NOMO-1 treated with dmso at 0.1 percent for 144 hours (cell line): ENCODE measurements around the gene SRRM2.

Experiments used
- DNase-seq: peaks from one replicate; lab custom pipeline; 2025; ENCODE audit not compliant: unreplicated experiment; lab: John Stamatoyannopoulos, UW

SRRM2 gene

GRCh38 chr16:2752035-2752849, at the start of gene SRRM2:
Gene SRRM2, plus strand, starts transcription at chr16:2752638. Its CDS starts 3,727 bp downstream, at chr16:2756365.
- DNase-seq, result peak; percentile 97

- no peak for DNase-seq
Measured at GRCh38 chr16:2702871-2703745, 49.3 kb upstream of the SRRM2 start.

GRCh38 chr16:2704166-2704982, 48.1 kb upstream of the SRRM2 start:
- DNase-seq, result no peak

- DNase-seq, result no peak
Measured at GRCh38 chr16:2704983-2705275, 47.5 kb upstream of the SRRM2 start.

DNA sequence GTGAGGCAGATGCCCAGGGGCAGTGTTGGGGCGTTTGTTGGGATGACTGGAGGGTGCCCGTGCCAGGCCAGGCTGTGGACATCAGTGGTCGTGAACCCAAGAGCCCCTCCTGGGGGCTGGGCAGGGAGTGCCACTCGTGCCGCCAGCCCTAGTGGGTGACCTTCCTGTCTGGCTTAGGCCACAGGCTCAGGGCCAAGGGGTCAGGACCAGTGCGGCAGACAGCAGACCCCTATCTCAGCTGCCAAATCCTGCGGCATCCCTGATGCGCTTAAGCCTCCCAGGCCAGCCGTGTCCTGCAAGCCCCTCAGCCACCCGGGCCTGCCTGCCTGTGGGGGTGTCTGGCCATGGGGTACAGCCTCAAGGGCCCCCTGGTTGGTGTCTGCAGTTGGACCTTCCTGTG, 47.1 kb upstream of the SRRM2 start:
- DNase-seq, result no peak

DNA sequence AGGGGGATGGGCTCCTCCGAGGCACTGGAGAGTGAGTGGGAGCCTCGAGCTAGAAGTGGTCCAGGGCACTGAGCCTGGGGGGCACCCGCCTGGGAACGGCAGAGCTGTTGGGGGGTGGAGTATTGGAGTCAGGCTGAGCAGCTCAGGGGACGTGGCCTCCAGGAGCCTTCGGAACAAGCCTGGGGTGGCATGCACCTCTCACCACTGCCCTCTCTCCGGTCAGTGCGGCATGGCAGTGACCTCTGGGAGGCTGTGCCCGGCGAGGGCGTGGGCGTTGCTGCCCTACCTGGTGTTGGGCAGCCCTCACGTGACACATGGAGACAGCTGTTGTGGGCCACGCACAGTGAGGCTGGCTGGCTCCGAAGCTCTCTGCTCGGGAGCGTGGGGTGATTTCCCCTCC, 46.4 kb upstream of the SRRM2 start:
- no peak for DNase-seq

DNA sequence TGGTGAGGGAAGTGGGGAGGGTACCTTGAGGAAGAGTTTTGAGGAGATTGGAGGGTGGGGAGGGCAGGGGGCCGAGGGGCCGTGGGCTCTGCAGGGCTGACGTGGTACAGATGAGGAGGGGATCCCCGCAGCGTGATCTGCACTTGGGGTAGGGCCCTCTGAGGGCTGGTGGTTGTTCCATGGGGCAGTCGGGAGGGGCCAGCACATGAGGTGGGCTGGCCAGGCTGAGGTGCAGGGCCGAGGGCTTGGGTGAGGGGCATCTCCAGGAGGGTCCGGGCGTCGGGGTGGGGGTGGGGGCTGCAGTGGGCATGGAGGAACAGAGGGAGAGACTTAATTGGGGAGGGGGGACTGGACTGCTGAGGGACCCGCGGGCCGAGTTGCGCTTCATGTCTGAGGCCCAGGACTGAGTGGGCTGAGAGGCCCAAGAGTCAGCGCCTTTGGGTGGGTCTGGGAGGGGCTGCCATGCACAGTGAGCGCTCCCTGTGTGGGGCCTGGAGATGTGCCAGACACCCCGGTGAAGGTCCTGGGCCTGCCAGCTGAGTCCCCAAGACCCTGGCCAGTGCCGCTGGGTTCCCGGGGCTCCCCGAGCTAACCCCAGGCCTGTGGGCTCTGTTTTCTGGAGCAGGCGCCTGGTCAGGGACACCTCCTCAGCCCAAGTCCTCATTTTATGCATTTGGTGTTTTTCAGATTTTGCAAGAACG, 45.7 kb upstream of the SRRM2 start:
- no peak for DNase-seq

GRCh38 chr16:2707368-2708289, 44.8 kb upstream of the SRRM2 start:
- DNase-seq, result no peak

- DNase-seq, result no peak
Measured at GRCh38 chr16:2708290-2708639, 44.2 kb upstream of the SRRM2 start.

DNA sequence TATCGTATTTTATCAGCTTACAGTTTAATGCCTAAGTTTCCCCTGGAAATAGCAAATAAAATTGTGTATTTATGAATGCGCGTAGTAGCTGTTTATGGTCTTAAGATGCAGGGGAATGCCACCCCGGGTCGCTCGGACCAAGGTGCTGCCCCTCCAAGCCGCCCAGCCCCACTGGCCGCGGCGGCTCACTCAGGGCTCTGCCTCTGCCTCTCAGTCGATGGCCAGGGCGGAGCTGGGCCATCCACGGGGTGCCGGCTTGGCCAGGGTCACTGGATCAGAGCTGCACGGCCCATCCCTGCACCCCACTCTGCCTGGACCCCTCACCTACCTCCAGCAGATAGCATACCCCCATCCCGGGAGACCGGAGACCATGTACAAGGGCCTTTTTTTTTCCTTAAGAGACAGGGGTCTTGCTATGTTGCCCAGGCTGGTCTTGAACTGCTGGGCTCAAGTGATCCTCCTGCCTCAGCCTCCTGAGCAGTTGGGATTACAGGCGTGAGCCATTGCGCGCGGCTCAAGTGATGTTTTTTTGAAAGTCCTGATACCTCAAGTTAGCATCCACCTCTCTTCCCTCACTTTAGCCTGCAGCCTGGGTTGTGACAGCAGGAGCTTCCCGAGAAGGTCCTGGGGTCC, 43.4 kb upstream of the SRRM2 start:
- no peak for DNase-seq

DNA sequence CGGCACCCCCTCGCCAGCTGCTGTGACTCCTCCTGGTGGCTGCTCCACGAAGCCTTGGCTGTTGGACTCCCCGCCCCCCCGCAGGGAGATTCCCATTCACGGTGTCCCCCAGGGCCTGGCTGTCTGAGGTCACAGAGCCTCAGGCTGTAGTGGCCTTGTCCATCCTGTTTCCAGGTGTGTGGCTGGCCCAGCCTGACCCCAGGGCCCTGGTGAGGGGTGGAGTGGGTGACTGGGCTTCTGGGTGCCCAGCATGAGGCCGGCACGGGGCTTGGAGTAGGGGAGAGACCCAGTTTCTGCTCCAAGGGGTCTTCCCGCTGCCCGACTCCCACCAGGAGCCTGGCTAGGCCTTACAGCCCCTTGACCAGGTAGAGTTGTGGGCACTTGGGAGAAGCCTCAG, 42.9 kb upstream of the SRRM2 start:
- DNase-seq, result no peak

- DNase-seq, result no peak
Measured at GRCh38 chr16:2710021-2710710, 42.3 kb upstream of the SRRM2 start.

DNA sequence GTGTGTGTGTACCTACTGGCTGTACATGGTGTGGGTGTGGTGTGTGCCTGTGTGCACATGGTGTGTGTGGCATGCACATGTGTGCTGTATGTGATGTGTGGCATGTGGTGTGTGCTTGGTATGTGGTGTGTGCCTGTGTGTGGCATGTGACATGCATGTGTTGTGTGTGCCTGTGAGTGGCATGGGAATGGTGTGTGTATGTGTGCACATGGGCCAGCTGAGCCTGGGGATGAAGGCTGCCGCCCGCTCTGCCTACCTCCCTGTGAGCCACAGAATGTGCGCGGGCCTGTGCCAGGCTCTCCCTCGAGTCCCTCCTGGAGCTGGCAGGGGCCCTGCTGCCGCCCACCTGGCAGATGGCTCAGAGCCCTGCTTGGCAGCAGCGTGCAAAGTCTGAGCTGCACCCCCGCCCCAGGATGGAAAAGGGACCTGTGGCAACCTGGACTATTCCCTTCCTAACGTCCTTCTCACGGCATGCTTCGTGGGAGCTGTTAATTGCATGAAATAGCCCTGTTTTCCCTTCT, 41.7 kb upstream of the SRRM2 start:
- DNase-seq, result no peak

- no peak for DNase-seq
Measured at GRCh38 chr16:2711370-2712062, 40.9 kb upstream of the SRRM2 start.

DNA sequence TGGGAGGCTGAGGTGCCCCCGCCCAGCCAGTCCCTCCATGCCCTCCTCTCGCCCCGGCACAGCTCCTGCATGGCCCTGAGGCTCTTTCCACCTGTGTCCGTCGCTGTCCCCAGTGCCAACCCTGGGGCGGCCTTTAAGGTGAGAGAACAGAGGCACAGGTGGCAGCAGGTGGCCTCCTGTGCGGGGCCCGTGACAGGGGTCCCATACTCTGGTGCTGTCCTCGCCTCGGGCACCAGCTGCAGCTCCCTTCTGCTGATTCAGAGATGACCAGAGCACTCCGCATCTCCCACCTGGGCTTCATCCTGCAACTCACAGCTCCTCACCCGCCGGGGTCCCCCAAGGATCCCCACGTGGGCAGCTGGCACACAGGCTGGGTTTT, 40.4 kb upstream of the SRRM2 start:
- DNase-seq, result no peak

DNA sequence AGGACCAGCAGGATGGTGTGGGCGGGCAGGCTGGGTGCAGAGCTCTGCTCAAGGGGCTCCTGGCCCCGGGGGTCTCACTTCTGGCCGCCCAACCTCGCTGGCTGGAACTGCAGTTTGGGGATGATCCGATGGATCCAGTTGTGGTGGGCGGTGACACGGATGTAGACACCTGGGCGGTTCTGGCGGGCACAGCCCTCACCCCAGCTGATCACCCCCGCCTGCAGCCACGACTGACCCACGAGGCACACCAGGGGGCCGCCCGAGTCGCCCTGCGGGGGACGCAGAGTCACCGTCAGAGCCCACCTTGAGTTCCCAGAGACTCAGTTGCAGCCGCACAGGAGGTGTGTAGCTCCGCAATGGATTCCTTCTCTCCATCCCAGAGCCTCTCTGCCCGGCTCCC, 39.9 kb upstream of the SRRM2 start:
- DNase-seq, result no peak

GRCh38 chr16:2713523-2713922, 38.9 kb upstream of the SRRM2 start:
- DNase-seq, result no peak
